Right cardiac atrium (tissue), 5 donors: Measurements from ENCODE around the gene RASSF3. TPM values are rescaled to one million over a fixed set of nuclear protein-coding genes. Genes with fewer than 3 reads are reported as not detected.
A peak's percentile ranks its signal among the peaks of the same experiment; 100 is the strongest.
"Not testable (repeated sequence)": the region's sequence is repeated elsewhere in the genome, so short reads cannot be mapped to it uniquely, and the experiment has no call there.

Source experiments
- ATAC-seq, 2 donors: fragments of 200-7000 bp; cut with Tn5 transposase; one replicate each; pipeline versions ENCODE4 v1.8.0 to v1.9.1; 2020; ENCODE audit warnings: moderate library complexity in 2 of 2, mild to moderate bottlenecking in 1 of 2
- DNase-seq, 3 donors: peaks; one replicate each; pipeline ENCODE4 v3.0.0-alpha.2; 2020
- H3K27ac ChIP-seq: one replicate; pipeline ENCODE4 v1.5.1; 2013; ENCODE audit warnings: mild to moderate bottlenecking, low read length, control low read depth, moderate library complexity
- H3K27me3 ChIP-seq: one replicate; pipeline ENCODE4 v1.6.1; 2013; ENCODE audit not compliant: control insufficient read depth, insufficient read depth
- H3K4me1 ChIP-seq: one replicate; pipeline ENCODE4 v1.6.1; 2013; ENCODE audit warnings: low read length; ENCODE audit not compliant: control insufficient read depth, insufficient read depth
- H3K4me3 ChIP-seq: one replicate; pipeline ENCODE4 v1.5.1; 2013; ENCODE audit warnings: low read length, control low read depth
- H3K9me3 ChIP-seq: one replicate; pipeline ENCODE4 v1.6.1; 2013; ENCODE audit warnings: low read length; ENCODE audit not compliant: control insufficient read depth
- WGBS: extraction: QIAGEN DNeasy Blood & Tissue Kit; methylation state at CpG from one replicate; pipeline ENCODE4 v1.1.7; 2013; 5-methylcytosine and 5-hydroxymethylcytosine counted together
- intact Hi-C, 4 donors: fragments of 100-400 bp; cut with DNase I; formaldehyde crosslinking; loops; one replicate each; pipeline versions ENCODE4 v1.11.0 to v1.14.0; 2022 to 2023
- polyA plus RNA-seq: library from polyadenylated mRNA; stranded (reverse); fragments of 200-250 nt; gene quantifications from one replicate; pipeline ENCODE4 v1.2.3, GENCODE V29; 2013
- total RNA-seq, 4 donors: library from RNA; stranded (reverse); fragmentation: NEBNext Ultra II Directional; extraction: Animal tissue kit (Norgen Biotek cat#: 25700); gene quantifications; one replicate each; pipeline ENCODE4 v1.2.1, GENCODE V29; 2021
- donor health status: healthy with polysubstance abuse.
- donor health status: DM: no; HTN: yes; CAD: no.
- donor health status: DM: no; HTN: no; CAD: no.
- donor health status: DM: no; HTN: yes; CAD: no; lungs with severe emphysema.
- donor health status: DM: yes; HTN: yes; CAD: no.

RASSF3 gene
- total and polyA plus RNA-seq, 5 donors, result 44.6 to 154 (median 118) TPM

DNA sequence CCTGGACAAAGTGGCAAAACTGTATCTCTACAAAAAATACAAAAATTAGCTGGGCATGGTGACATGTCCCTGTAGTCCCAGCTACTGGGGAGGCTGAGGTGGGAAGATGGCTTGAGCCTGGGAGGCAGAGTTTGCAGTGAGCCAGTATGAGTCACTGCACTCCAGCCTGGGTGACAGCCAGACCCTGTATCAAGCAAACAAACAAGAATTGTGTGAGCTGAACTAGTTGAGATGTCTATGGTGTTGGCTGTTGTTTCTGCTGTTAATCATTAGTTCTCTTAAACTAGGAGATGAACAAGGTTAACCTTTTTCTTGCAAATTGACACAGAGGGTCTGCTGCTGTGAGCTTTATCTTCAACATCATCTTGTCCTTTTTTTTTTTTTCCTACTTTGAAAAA lies 23.6 kb downstream of the RASSF3 start:
- intact Hi-C loops, result no loop called here
- peak; percentile 61 to 68 (median 64) for DNase-seq
- ATAC-seq, result peak; percentile 69 to 84
- no peak overlapping the region for H3K4me3 ChIP-seq
- peaks cover 10% of the 10 kb centered on the region for H3K4me1 ChIP-seq
- no peaks in the 10 kb centered on the region for H3K27me3 ChIP-seq
- H3K27ac ChIP-seq, result no peak overlapping the region
- no peaks in the 10 kb centered on the region for H3K9me3 ChIP-seq

DNA sequence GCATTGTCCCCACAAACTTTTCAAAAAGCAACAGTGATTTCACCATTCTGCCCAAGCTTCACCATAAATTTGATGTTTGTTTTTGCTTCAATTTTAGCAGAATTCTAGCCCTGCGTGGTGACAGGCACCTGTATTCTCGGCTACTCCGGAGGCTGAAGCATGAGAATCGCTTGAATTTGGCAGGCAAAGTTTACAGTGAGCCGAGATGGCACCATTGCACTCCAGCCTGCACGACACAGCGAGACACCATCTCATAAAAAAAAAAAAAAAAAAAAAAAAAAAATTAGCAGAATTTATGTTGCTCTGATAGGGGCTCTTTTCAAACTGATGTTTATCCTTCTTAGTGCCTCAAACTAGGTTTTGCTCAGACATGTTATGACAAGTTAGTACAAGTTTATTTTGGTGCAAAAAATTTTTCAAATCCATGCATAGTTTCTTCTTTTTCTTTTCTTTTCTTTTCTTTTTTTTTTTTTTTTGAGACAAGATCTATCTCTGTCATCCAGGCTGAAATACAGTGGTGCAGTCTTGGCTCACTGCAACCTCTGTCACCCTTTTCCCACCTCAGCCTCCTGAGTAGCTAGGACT lies 24.3 kb downstream of the RASSF3 start:
- WGBS, result 72% methylated on average over 7 of the region's 7 CpGs
- Histone ChIP-seq H3K27ac (peak overlapping the region; percentile 37), H3K4me1 (peaks cover 10% of the 10 kb centered on the region), H3K27me3 (no peaks in the 10 kb centered on the region), H3K9me3 (no peaks in the 10 kb centered on the region), H3K4me3 (no peak overlapping the region)
- ATAC-seq (no peak), DNase-seq (no peak)
- intact Hi-C loops, result no loop called here

DNA sequence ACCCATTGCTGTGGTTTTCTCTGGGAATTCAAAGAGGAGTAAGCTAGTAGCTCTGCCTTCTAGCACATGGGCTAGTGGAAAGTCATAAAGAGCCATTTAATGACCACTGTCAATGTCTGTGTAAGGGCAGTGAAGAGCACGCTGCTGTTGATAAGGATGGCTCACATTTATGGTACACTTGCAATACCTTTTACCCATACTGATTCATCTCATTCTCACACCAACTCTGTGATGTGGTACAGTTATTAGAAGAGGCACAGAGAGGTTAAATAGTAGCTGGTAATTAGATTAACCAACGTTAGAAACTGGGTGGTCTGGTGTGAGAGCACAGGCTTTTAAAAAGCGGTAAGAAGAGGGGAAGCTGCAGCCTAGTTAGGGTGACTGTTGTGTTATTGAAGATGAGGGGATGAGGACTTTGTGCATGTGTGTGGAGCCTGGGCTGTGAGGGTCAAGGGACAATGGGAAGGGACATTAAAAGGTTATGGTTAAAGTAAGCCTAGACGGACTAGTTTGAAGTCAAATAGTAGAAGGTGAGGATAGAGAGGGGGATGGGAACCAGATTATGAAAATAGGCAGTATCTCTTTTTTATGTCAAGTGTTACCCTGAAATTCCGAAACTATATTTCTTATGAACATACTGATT lies 25.2 kb downstream of the RASSF3 start:
- no peak overlapping the region for H3K4me3 ChIP-seq
- peaks cover 10% of the 10 kb centered on the region for H3K4me1 ChIP-seq
- H3K27me3 ChIP-seq, result no peaks in the 10 kb centered on the region
- no peak for DNase-seq
- peak in 1 of 2 donors; percentile 20 for ATAC-seq
- intact Hi-C loops, result no loop called here
- no peak overlapping the region for H3K27ac ChIP-seq
- WGBS, result 73% methylated on average over 5 of the region's 5 CpGs
- H3K9me3 ChIP-seq, result no peaks in the 10 kb centered on the region

DNA sequence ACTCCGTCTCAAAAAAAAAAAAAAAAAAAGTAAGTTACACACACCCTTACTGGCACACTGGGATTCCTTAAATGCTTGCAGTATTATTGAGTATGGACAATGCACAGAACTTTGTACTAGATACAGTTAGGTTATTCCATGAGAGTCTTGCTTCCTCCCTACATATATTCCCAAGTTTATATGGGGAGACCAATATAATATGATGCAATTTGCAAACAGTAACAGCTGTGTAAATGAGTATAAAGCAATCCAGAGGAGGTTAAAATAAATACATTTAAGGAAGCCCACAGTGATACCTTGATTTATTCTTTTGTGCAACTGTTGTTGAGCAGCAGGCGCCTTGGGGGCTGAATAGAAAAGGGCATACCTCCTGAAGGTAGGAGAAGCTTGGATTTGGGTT lies 26.6 kb downstream of the RASSF3 start:
- DNase-seq, result no peak
- no peaks in the 10 kb centered on the region for H3K9me3 ChIP-seq
- ATAC-seq, result no peak
- no peak overlapping the region for H3K27ac ChIP-seq
- no peak overlapping the region for H3K4me3 ChIP-seq
- intact Hi-C loops, result no loop called here
- WGBS, result 84% methylated on average over 2 of the region's 2 CpGs
- H3K27me3 ChIP-seq, result no peaks in the 10 kb centered on the region
- peaks cover 7% of the 10 kb centered on the region for H3K4me1 ChIP-seq

DNA sequence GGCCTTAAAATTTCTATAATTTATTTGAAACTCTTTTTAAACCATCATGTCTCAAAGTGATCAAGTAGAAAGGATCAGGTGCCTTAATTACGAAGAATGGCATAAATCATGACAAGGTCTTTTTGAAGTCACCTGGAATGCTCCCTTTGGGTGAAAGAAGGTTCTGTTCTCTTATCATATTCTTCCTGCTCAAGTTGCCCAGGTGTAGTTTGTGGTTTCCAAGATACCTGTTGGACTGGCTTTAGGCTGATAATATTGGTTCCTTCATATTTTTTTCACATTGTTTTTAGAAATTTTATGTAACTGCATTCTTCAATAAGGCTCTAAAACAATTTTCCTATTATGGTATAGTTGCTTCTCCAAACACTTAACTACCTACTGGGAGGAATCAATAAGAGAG lies 29.2 kb downstream of the RASSF3 start:
- intact Hi-C loops, result no loop called here
- Histone ChIP-seq H3K9me3 (no peaks in the 10 kb centered on the region), H3K4me1 (no peaks in the 10 kb centered on the region), H3K4me3 (no peak overlapping the region), H3K27ac (no peak overlapping the region), H3K27me3 (no peaks in the 10 kb centered on the region)
- 96% methylated on average over 1 of the region's 1 CpG for WGBS
- no peak for DNase-seq
- no peak for ATAC-seq

DNA sequence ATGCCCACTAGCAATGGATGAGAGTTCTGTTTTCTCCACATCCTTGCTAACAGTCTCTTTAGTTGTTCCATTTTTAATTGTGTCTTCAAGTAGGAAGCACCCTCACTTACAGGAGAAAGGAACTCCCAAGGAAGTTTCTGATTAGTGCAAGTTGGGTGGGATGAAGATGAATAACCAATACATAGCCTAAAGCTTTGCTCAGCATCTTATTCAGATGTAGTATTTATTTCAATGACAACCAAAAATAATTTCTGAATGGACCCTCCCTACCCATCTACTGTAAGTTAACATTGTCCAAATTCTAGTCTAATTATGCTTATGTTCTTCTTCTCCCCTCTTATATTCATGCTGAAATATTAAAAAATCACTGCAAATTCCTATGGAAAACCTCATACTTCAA lies 36.0 kb downstream of the RASSF3 start:
- Histone ChIP-seq H3K4me3 (no peak overlapping the region), H3K4me1 (peaks cover 12% of the 10 kb centered on the region), H3K9me3 (no peaks in the 10 kb centered on the region), H3K27me3 (no peaks in the 10 kb centered on the region), H3K27ac (no peak overlapping the region)
- DNase-seq (no peak), ATAC-seq (no peak)
- intact Hi-C loops, result no loop called here

DNA sequence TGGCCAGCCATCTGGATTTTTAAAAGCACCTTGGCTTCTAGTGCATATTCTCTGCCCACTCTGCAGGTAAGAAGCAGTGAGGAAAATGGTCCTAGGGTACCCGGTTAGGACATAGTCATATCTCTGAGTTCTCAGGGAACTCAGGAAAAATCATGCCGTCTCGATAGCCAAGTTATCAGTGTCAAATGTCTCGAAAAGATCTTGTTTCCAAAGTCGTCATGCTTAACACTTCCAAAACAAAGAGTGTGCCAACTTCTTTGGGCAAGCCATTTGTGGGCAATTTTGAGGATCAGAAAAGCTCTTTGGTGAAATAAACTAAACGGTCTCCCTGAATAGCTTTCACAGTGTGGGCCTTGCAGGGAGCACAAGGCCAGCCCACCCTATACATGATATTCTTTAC lies 39.2 kb downstream of the RASSF3 start:
- no peak for ATAC-seq
- intact Hi-C loops, result no loop called here
- no peak for DNase-seq
- H3K27me3 ChIP-seq, result no peaks in the 10 kb centered on the region
- no peaks in the 10 kb centered on the region for H3K9me3 ChIP-seq
- H3K4me3 ChIP-seq, result no peak overlapping the region
- peaks cover 15% of the 10 kb centered on the region for H3K4me1 ChIP-seq
- WGBS, result 54% methylated on average over 6 of the region's 6 CpGs
- peak overlapping the region; percentile 54 for H3K27ac ChIP-seq

DNA sequence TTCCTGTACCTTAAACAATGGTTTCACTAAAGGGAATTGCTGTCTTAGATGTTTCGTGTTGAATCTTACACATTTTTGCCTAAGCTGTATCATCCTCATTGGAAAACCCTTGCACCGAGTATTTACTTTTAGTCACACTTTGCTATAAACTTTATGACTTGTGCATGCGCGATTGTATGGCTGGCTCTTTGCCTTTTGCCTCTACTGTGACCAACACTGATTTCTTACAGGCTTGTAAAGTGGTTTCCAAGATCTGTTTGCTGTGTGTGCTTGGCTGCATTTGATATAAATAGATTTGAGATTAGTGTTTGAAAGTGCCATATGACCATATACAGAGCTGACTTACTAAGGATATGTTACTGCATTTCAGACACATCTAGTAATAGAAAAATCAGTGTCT lies 40.5 kb downstream of the RASSF3 start:
- Histone ChIP-seq H3K27ac (peak overlapping the region; percentile 69), H3K27me3 (no peaks in the 10 kb centered on the region), H3K4me3 (no peak overlapping the region), H3K4me1 (peaks cover 13% of the 10 kb centered on the region), H3K9me3 (no peaks in the 10 kb centered on the region)
- WGBS, result 41% methylated on average over 4 of the region's 4 CpGs
- ATAC-seq, result peak; percentile 41 to 62
- no peak for DNase-seq
- intact Hi-C loops, result no loop called here

DNA sequence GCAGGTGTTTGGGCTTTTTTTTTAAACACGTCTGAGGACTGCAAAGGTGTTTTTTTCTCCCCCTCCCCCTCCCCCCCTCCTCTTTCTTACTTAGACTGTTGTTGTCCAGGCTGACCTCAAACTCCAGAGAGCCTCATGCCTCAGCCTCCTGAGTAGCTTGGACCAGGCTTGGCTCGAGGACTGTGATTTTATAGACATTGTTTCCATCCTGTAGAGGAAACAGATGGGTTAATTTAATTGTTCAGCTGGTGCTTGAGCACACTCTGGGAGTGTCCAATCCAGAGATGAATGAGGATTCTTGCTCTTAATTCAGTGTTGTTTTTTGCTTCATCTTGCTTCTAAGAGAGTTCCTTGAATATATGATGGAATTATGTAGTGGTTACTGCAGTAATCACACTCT lies 42.1 kb downstream of the RASSF3 start:
- no peak overlapping the region for H3K4me3 ChIP-seq
- no peaks in the 10 kb centered on the region for H3K27me3 ChIP-seq
- intact Hi-C loops, result no loop called here
- no peak for ATAC-seq
- H3K27ac ChIP-seq, result no peak overlapping the region
- DNase-seq, result no peak
- WGBS, result 64% methylated on average over 2 of the region's 2 CpGs
- no peaks in the 10 kb centered on the region for H3K9me3 ChIP-seq
- H3K4me1 ChIP-seq, result peaks cover 13% of the 10 kb centered on the region

DNA sequence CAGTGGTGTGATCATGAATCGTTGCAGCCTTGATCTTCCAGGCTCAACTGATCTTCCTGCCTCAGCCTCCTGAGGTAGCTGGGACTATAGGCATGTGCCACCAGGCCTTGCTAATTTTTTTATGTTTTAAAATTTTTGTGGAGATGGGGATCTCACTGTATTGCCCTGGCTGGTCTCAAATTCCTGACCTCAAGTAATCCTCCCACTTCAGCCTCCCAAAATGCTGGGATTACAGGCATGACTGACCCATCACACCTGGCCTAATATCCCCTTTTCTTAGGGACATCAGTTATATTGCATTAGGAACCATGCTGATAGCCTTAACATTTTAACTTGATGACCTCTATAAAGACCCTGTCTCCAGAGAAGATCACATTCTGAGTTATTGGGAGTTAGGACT lies 42.8 kb downstream of the RASSF3 start:
- ATAC-seq (no peak), DNase-seq (no peak)
- WGBS, result 79% methylated on average over 1 of the region's 1 CpG
- intact Hi-C loops, result no loop called here
- no peaks in the 10 kb centered on the region for H3K9me3 ChIP-seq
- H3K27ac ChIP-seq, result no peak overlapping the region
- peaks cover 18% of the 10 kb centered on the region for H3K4me1 ChIP-seq
- H3K4me3 ChIP-seq, result no peak overlapping the region
- no peaks in the 10 kb centered on the region for H3K27me3 ChIP-seq

DNA sequence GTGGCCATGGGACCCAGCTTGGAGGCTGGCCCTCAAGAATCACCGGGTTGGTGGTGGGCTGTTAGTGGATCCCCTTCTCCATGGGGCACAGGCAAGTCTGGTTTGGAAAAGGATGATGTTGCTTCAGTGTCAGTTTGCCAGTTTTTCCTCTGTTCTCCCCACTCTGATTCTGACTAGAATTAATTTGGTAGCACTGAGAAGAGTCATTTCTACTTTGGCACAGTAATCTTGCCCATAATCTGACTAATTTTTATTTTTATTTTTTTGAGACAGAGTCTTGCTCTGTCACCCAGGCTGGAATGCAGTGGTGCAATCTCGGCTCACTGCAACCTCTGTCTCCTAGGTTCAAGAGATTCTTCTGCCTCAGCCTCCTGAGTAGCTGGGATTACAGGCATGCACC lies 43.6 kb downstream of the RASSF3 start:
- H3K27ac ChIP-seq, result peak overlapping the region; percentile 38
- H3K9me3 ChIP-seq, DNase-seq, H3K27me3 ChIP-seq, intact Hi-C loops, ATAC-seq, H3K4me3 ChIP-seq: not testable (repeated sequence)
- H3K4me1 ChIP-seq, result peaks cover 16% of the 10 kb centered on the region
- WGBS, result 79% methylated on average over 2 of the region's 2 CpGs

DNA sequence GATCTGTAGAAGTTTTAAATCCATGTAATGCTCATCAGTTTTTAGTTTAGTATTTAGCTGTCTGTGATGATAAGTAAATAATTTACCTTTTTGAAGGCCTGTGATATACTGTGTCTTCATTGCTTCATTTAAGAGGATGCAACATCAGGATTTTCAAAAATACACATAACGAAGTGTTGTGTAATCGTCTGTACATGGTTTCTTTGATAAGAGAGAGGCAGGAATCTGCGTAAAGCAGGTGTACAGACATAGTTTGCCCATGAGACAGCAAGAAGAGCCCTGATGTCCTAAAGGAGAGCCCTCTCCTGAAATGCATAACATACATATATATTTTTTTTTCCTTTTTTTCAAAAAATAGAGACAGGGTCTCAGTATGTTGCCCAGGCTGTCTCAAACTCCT lies 44.8 kb downstream of the RASSF3 start:
- Histone ChIP-seq H3K4me1 (peaks cover 14% of the 10 kb centered on the region), H3K9me3 (no peaks in the 10 kb centered on the region), H3K4me3 (no peak overlapping the region), H3K27me3 (no peaks in the 10 kb centered on the region), H3K27ac (no peak overlapping the region)
- WGBS, result 70% methylated on average over 3 of the region's 3 CpGs
- intact Hi-C loops, result no loop called here
- DNase-seq, result no peak
- no peak for ATAC-seq
